IMR-90 (cell line): ENCODE results near the gene OSBPL2. TPM values are rescaled to one million over a fixed set of nuclear protein-coding genes. Genes with fewer than 3 reads are reported as not detected.

Source experiments
- ATAC-seq: fragments of 200-7000 bp; cut with Tn5 transposase; 2 replicates; pipeline ENCODE4 v1.9.1; 2020; ENCODE audit warnings: low read depth, mild to moderate bottlenecking, moderate library complexity
- BruUV-seq: library from RNA; stranded (reverse); fragments of 400-500 nt; replicated peaks from 2 replicates; lab custom pipeline; 2021; lab: Mats Ljungman, UMichigan
- CTCF ChIA-PET: fragments of 300-600 bp; formaldehyde crosslinking; extraction: SDS; loops from one replicate; lab custom pipeline; 2021; ENCODE audit warnings: antibody characterized with exemption; lab: Yijun Ruan, JAX
- POLR2A ChIA-PET: fragments of 300-600 bp; sonication (Branson Sonifier 250); formaldehyde crosslinking; loops from one replicate; lab custom pipeline; 2022; ENCODE audit warnings: antibody characterized with exemption; ENCODE audit not compliant: unreplicated experiment; lab: Charles Lee
- DNase-seq: peaks from one replicate; pipeline ENCODE4 v3.0.0; 2013
- H2AFZ ChIP-seq: replicated peaks from 2 replicates; pipeline ENCODE3; 2013; ENCODE audit warnings: low read length, mild to moderate bottlenecking; ENCODE audit not compliant: poor library complexity
- H2AK5ac ChIP-seq: 2 replicates; pipeline ENCODE4 v1.6.1; 2013; ENCODE audit warnings: low read depth, low read length, inconsistent platforms
- H2AK9ac ChIP-seq: replicated peaks from 2 replicates; pipeline ENCODE3; 2013; ENCODE audit warnings: mild to moderate bottlenecking, low read depth, low read length, moderate library complexity; ENCODE audit not compliant: poor library complexity
- H2BK120ac ChIP-seq: 2 replicates; pipeline ENCODE4 v1.6.1; 2013; ENCODE audit warnings: low read depth, low read length, inconsistent platforms
- H2BK15ac ChIP-seq: 3 replicates; pipeline ENCODE4 v1.6.1; 2013; ENCODE audit warnings: low read depth, low read length, inconsistent platforms
- H2BK20ac ChIP-seq: 2 replicates; pipeline ENCODE4 v1.6.1; 2013; ENCODE audit warnings: low read depth, mild to moderate bottlenecking, inconsistent platforms, low read length, moderate library complexity
- H2BK5ac ChIP-seq: 2 replicates; pipeline ENCODE4 v1.6.1; 2013; ENCODE audit warnings: mild to moderate bottlenecking, low read depth, low read length, inconsistent platforms; ENCODE audit not compliant: poor library complexity, severe bottlenecking
- H3K14ac ChIP-seq: replicated peaks from 2 replicates; pipeline ENCODE4 v1.6.1; 2013; ENCODE audit warnings: low read depth, low read length, inconsistent platforms
- H3K18ac ChIP-seq: 2 replicates; pipeline ENCODE4 v1.6.1; 2013; ENCODE audit warnings: low read depth, low read length, control low read depth
- H3K23ac ChIP-seq: 2 replicates; pipeline ENCODE4 v1.6.1; 2013; ENCODE audit warnings: low read depth, low read length, inconsistent platforms
- H3K27ac ChIP-seq: 2 replicates; pipeline ENCODE4 v1.5.1; 2013; ENCODE audit warnings: mild to moderate bottlenecking, control low read depth, low read length; ENCODE audit not compliant: insufficient read depth
- H3K27me3 ChIP-seq: 2 replicates; pipeline ENCODE4 v1.6.1; 2013; ENCODE audit warnings: low read length; ENCODE audit not compliant: control insufficient read depth, insufficient read depth
- H3K36me3 ChIP-seq: 2 replicates; pipeline ENCODE4 v1.6.1; 2013; ENCODE audit warnings: low read length, mixed read lengths; ENCODE audit not compliant: control insufficient read depth, insufficient read depth
- H3K4ac ChIP-seq: 2 replicates; pipeline ENCODE4 v1.6.1; 2013; ENCODE audit warnings: low read depth, low read length, inconsistent platforms
- H3K4me1 ChIP-seq: 2 replicates; pipeline ENCODE4 v1.6.1; 2013; ENCODE audit warnings: low read length, mixed read lengths; ENCODE audit not compliant: control insufficient read depth, insufficient read depth
- H3K4me2 ChIP-seq: 2 replicates; pipeline ENCODE4 v1.6.1; 2013; ENCODE audit warnings: low read depth, mild to moderate bottlenecking, control low read depth, low read length, moderate library complexity
- H3K4me3 ChIP-seq: 2 replicates; pipeline ENCODE4 v1.5.1; 2013; ENCODE audit warnings: low read depth, mild to moderate bottlenecking, control low read depth, low read length, moderate library complexity; ENCODE audit not compliant: insufficient read depth
- H3K56ac ChIP-seq: 2 replicates; pipeline ENCODE4 v1.6.1; 2013; ENCODE audit warnings: low read length, inconsistent platforms; ENCODE audit not compliant: insufficient read depth; ENCODE audit errors: extremely low read depth
- H3K79me1 ChIP-seq, 2 experiments: 2 replicates each; pipeline ENCODE4 v1.6.1; 2013; ENCODE audit warnings: low read length in 2 of 2, inconsistent platforms in 1 of 2, low read depth in 1 of 2
- H3K9ac ChIP-seq: 2 replicates; pipeline ENCODE4 v1.6.1; 2013; ENCODE audit warnings: low read depth, low read length, control low read depth
- H3K9me1 ChIP-seq: 2 replicates; pipeline ENCODE4 v1.6.1; 2013; ENCODE audit warnings: low read length, inconsistent platforms; ENCODE audit not compliant: insufficient read depth
- H3K9me3 ChIP-seq: 2 replicates; pipeline ENCODE4 v1.6.1; 2013; ENCODE audit warnings: low read length; ENCODE audit not compliant: control insufficient read depth, insufficient read depth
- H4K20me1 ChIP-seq: 2 replicates; pipeline ENCODE4 v1.6.1; 2013; ENCODE audit warnings: low read length, inconsistent platforms; ENCODE audit not compliant: insufficient read depth
- H4K5ac ChIP-seq: 2 replicates; pipeline ENCODE4 v1.6.1; 2013; ENCODE audit warnings: mild to moderate bottlenecking, low read depth, low read length, control low read depth
- H4K8ac ChIP-seq, 2 experiments: 2 replicates each; pipeline ENCODE4 v1.6.1; 2013; ENCODE audit warnings: low read depth in 2 of 2, low read length in 2 of 2, control low read depth in 1 of 2, inconsistent platforms in 1 of 2
- H4K91ac ChIP-seq: 2 replicates; pipeline ENCODE4 v1.6.1; 2013; ENCODE audit warnings: low read depth, low read length, inconsistent platforms; ENCODE audit not compliant: insufficient read depth
- BHLHE40 ChIP-seq: fragments of 150-350 bp; IDR thresholded peaks from 2 replicates; pipeline ENCODE4 v1.6.1; 2016; ENCODE audit warnings: mild to moderate bottlenecking, low read depth, low read length
- FOS ChIP-seq: fragments of 150-350 bp; IDR thresholded peaks from 2 replicates; pipeline ENCODE4 v1.6.1; 2016; ENCODE audit warnings: low read depth, low read length
- MAFK ChIP-seq: IDR thresholded peaks from 2 replicates; pipeline ENCODE4 v1.6.1; 2012; ENCODE audit warnings: low read depth, low read length, improper control_type of control experiment
- MAZ ChIP-seq: IDR thresholded peaks from 2 replicates; pipeline ENCODE4 v1.6.1; 2012; ENCODE audit warnings: low read depth, mild to moderate bottlenecking, low read length, improper control_type of control experiment, moderate library complexity, borderline replicate concordance
- NFE2L2 ChIP-seq: fragments of 150-350 bp; IDR thresholded peaks from 2 replicates; pipeline ENCODE4 v1.6.1; 2016; ENCODE audit warnings: low read depth, mild to moderate bottlenecking, low read length
- RAD21 ChIP-seq: IDR thresholded peaks from 2 replicates; pipeline ENCODE4 v1.6.1; 2012; ENCODE audit warnings: low read length, improper control_type of control experiment
- RFX5 ChIP-seq: IDR thresholded peaks from 2 replicates; pipeline ENCODE4 v1.8.0; 2012; ENCODE audit warnings: low read depth, mild to moderate bottlenecking, low read length, moderate library complexity
- WGBS, 2 experiments: methylation state at CpG; one replicate each; pipeline versions ENCODE4 v1.1.5 to v1.1.7; 2013; ENCODE audit warnings: missing lambda C conversion rate in 2 of 2; ENCODE audit not compliant: insufficient read length in 1 of 2; ENCODE audit errors: extremely low coverage in 2 of 2; 5-methylcytosine and 5-hydroxymethylcytosine counted together
- dilution Hi-C: fragments of 300-500 bp; cut with HindIII; formaldehyde crosslinking; loops from one replicate; pipeline ENCODE4 v1.14.3; 2018; ENCODE audit warnings: low sequenced_read_pairs; ENCODE audit not compliant: unreplicated experiment
- in situ Hi-C: fragments of 300-500 bp; cut with MboI; formaldehyde crosslinking; loops from 3 replicates; pipeline ENCODE4 v1.14.3; 2019; ENCODE audit warnings: low sequenced_read_pairs, inconsistent platforms, mixed read lengths
- intact Hi-C: fragments of 100-400 bp; cut with micrococcal nuclease; formaldehyde crosslinking; loops from 2 replicates; pipeline ENCODE4 v1.10.0; 2022
- polyA plus RNA-seq, 3 experiments: library from polyadenylated mRNA; depleted of rRNA; stranded (reverse); fragments of >200 nt; gene quantifications; 2 replicates each; pipeline ENCODE4 v1.2.3, GENCODE V29; 2012; ENCODE audit warnings: low replicate concordance in 1 of 3
- total RNA-seq: library from RNA; depleted of rRNA; stranded (reverse); fragments of >200 nt; gene quantifications from 2 replicates; pipeline ENCODE4 v1.2.3, GENCODE V29; 2012
- TF ChIP-seq, protein P1 (sequence below): fragments of 150-350 bp; IDR thresholded peaks from 2 replicates; pipeline ENCODE4 v1.6.1; 2017; ENCODE audit warnings: mild to moderate bottlenecking, antibody characterized with exemption, low read length, low read depth
- TF ChIP-seq, protein P2 (sequence below): fragments of 150-350 bp; IDR thresholded peaks from 2 replicates; pipeline ENCODE4 v1.6.1; 2016; ENCODE audit warnings: low read depth, mild to moderate bottlenecking, low read length, moderate library complexity, borderline replicate concordance

The OSBPL2 gene
- total and polyA plus RNA-seq, 2 of the 4 experiments (the other 2 are of a cell fraction): 19.3 to 27.6 TPM

DNA sequence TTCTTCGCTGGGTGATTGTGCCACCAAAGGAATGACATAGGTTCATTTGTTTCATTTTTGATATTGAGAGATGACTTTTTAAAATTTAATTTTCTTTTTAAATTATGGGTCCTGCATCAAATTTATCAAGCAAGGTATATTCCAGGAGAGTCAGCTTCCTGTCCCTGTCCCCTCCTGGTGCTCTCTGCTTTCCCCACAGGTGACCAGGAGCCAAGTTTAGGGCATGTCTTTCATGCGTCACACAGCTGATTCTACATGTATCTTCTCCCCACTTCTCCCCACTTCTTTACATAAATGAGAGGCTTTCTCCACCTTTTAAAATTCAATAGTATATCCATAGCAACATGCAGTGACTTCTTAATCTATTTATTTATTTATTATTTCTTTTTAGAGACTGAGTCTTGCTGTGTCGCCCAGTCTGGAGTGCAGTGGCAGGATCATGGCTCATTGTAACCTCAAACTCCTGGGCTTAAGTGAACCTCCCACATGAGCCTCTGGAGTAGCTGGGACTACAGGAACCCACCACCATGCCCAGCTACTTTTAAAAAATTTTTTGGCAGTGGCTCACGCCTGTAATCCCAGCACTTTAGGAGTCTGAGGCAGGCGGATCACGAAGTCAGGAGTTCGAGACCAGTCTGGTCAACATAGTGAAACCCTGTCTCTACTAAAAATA, 30.0 kb downstream of the OSBPL2 start:
- POLR2A ChIA-PET: no interaction called here
- H3K79me1 ChIP-seq: peaks cover 17 to 20% of the 10 kb centered on the region in 2 experiments
- no peak overlapping the region for H2AFZ ChIP-seq
- no peak overlapping the region for H4K8ac ChIP-seq
- peaks cover 9% of the 10 kb centered on the region for H4K20me1 ChIP-seq
- H3K9me1 ChIP-seq: no peaks in the 10 kb centered on the region
- no peak overlapping the region for H4K91ac ChIP-seq
- H2BK15ac ChIP-seq: no peak overlapping the region
- H3K56ac ChIP-seq: no peak overlapping the region
- no peak overlapping the region for H3K18ac ChIP-seq
- BruUV-seq: no TSS peak
- in situ Hi-C loops (no loop called here), dilution Hi-C loops (no loop called here), intact Hi-C loops (no loop called here)
- H4K5ac ChIP-seq: no peak overlapping the region
- H2BK120ac ChIP-seq: no peak overlapping the region
- CTCF ChIA-PET: interaction anchor here (0.6 kb wide), 1 partner anchor 31 kb away, joined by 3 read pairs; no protein-coding TSS in a partner anchor
- no peak overlapping the region for H3K9ac ChIP-seq
- no peaks in the 10 kb centered on the region for H3K4me1 ChIP-seq
- no peak overlapping the region for H2BK5ac ChIP-seq
- no peak for DNase-seq
- ATAC-seq: no peak
- TF ChIP-seq NFE2L2 (no peak), FOS (no peak), BHLHE40 (no peak), RFX5 (no peak), MAZ (no peak), MAFK (no peak), RAD21 (no peak)
- TF ChIP-seq, protein P1, sequence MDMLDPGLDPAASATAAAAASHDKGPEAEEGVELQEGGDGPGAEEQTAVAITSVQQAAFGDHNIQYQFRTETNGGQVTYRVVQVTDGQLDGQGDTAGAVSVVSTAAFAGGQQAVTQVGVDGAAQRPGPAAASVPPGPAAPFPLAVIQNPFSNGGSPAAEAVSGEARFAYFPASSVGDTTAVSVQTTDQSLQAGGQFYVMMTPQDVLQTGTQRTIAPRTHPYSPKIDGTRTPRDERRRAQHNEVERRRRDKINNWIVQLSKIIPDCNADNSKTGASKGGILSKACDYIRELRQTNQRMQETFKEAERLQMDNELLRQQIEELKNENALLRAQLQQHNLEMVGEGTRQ: no peak
- TF ChIP-seq, protein P2, sequence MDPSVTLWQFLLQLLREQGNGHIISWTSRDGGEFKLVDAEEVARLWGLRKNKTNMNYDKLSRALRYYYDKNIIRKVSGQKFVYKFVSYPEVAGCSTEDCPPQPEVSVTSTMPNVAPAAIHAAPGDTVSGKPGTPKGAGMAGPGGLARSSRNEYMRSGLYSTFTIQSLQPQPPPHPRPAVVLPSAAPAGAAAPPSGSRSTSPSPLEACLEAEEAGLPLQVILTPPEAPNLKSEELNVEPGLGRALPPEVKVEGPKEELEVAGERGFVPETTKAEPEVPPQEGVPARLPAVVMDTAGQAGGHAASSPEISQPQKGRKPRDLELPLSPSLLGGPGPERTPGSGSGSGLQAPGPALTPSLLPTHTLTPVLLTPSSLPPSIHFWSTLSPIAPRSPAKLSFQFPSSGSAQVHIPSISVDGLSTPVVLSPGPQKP: no peak
- H3K4me2 ChIP-seq: no peak overlapping the region
- peaks cover 48% of the 10 kb centered on the region for H3K36me3 ChIP-seq
- no peak overlapping the region for H2AK5ac ChIP-seq
- no peak overlapping the region for H2AK9ac ChIP-seq
- H2BK20ac ChIP-seq: no peak overlapping the region
- H3K4me3 ChIP-seq: no peak overlapping the region
- H3K27me3 ChIP-seq: no peaks in the 10 kb centered on the region
- H3K4ac ChIP-seq: no peak overlapping the region
- 80% methylated on average over 1 of the region's 7 CpGs; no CpG with 5 or more reads in 1 of the 2 experiments for WGBS, 2 experiments
- no peak overlapping the region for H3K14ac ChIP-seq
- peaks cover 2% of the 10 kb centered on the region for H3K9me3 ChIP-seq
- H3K27ac ChIP-seq: no peak overlapping the region
- H3K23ac ChIP-seq: no peak overlapping the region
